ENCODE data around the gene NCKAP5.

DNA sequence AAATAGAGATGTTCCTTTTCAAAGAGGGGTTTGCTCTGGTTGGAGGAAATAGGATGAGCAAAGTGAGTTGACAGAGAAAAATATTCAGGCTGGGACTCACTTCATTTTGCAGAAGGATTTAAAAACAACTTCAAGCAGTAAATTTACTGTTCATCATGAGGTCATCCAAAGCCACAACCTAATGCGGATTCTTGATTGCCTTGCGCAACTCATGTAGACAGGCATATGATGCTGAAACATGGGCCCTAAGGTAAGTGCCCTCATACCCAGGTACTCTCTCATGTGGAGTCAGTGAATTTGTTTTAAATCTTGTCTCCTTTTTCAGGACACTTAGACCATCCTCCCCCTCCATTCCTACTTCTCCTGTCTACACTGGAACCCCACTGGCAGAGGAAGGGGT lies 846.3 kb downstream of the NCKAP5 start:
- TF ChIP-seq EZH2 (IDR thresholded peaks at IDR 0.05; ENCODE audit: low read depth): no peak
- TF ChIP-seq, protein P1, sequence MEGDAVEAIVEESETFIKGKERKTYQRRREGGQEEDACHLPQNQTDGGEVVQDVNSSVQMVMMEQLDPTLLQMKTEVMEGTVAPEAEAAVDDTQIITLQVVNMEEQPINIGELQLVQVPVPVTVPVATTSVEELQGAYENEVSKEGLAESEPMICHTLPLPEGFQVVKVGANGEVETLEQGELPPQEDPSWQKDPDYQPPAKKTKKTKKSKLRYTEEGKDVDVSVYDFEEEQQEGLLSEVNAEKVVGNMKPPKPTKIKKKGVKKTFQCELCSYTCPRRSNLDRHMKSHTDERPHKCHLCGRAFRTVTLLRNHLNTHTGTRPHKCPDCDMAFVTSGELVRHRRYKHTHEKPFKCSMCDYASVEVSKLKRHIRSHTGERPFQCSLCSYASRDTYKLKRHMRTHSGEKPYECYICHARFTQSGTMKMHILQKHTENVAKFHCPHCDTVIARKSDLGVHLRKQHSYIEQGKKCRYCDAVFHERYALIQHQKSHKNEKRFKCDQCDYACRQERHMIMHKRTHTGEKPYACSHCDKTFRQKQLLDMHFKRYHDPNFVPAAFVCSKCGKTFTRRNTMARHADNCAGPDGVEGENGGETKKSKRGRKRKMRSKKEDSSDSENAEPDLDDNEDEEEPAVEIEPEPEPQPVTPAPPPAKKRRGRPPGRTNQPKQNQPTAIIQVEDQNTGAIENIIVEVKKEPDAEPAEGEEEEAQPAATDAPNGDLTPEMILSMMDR (conservative IDR thresholded peaks at IDR 0.05): no peak
